SK-N-MC (cell line): ENCODE measurements around the gene CDK4.
"Not testable (repeated sequence)": the region's sequence is repeated elsewhere in the genome, so short reads cannot be mapped to it uniquely, and the experiment has no call there.

Experiments used
- DNase-seq: peaks from one replicate; pipeline ENCODE4 v3.0.0-alpha.2; 2011; ENCODE audit warnings: low read depth, low spot score
- H3K27ac ChIP-seq: fragments of 200-600 bp; sonication (generic); 2 replicates; pipeline ENCODE4 v1.5.1; 2016; ENCODE audit warnings: mixed run types
- H3K36me3 ChIP-seq: fragments of 200-600 bp; sonication (generic); 2 replicates; pipeline ENCODE4 v1.6.1; 2017; ENCODE audit warnings: antibody characterized with exemption, low read length, mixed read lengths; ENCODE audit not compliant: insufficient read depth
- H3K4me3 ChIP-seq: fragments of 200-600 bp; sonication (generic); 2 replicates; pipeline ENCODE4 v1.5.1; 2016
- H3K9ac ChIP-seq: fragments of 200-600 bp; sonication (generic); 2 replicates; pipeline ENCODE4 v1.8.0; 2017; ENCODE audit warnings: mixed run types, mixed read lengths; ENCODE audit not compliant: insufficient read length
- H3K9me3 ChIP-seq: fragments of 200-600 bp; sonication (generic); 2 replicates; pipeline ENCODE4 v1.6.1; 2017; ENCODE audit warnings: low read depth, mild to moderate bottlenecking, antibody characterized with exemption, low read length, moderate library complexity, mixed read lengths
- EZH2 ChIP-seq: fragments of 200-600 bp; sonication (generic); IDR thresholded peaks from one replicate; pipeline ENCODE4 v1.6.1; 2017; ENCODE audit warnings: antibody characterized with exemption
- FOXP2 ChIP-seq: optimal IDR thresholded peaks from 2 replicates; pipeline ENCODE3; 2011; ENCODE audit warnings: mild to moderate bottlenecking, moderate library complexity; ENCODE audit not compliant: insufficient read depth; ENCODE audit errors: extremely low read length, control extremely low read depth
- POLR2AphosphoS5 ChIP-seq: IDR thresholded peaks from 2 replicates; pipeline ENCODE4 v1.6.1; 2012; ENCODE audit warnings: mild to moderate bottlenecking, low read depth, low read length, borderline replicate concordance

Gene CDK4

DNA sequence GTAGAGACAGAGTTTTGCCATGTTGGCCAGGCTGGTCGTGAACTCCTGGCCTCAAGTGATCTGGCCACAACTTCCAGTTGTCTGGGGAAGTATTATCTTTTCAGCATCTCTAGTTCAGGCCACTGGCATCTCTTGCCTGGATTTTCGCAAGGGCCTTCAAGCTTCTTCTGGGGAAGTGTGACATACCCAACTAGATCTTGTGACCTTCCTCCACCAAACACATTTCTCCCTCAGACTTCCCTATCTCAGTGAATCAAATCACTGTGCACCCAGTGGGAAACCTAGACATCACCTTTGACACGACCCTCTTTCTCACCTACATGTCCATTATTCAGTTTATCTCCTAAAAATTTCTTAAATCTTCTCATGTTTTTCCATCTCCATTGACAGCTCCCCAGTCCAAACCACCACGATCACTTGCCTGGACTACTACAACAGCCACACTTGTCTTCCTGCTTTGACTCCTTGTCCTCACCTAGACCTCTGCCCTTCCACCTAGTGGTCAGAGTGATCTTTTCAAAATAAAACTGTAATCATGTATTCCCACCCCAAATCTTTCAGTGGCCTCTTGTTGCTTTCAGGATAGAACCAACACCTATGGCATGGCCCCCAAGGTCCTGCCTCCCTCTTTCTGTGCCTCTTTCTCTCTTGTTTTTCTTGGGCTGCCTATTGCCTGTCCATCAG is 23.6 kb upstream of the CDK4 start:
- no peak overlapping the region for H3K4me3 ChIP-seq
- no peak for DNase-seq
- peaks cover 3% of the 10 kb centered on the region for H3K36me3 ChIP-seq
- H3K9ac ChIP-seq = no peak overlapping the region
- H3K27ac ChIP-seq = no peak overlapping the region
- TF ChIP-seq EZH2 (no peak), FOXP2 (no peak), POLR2AphosphoS5 (no peak)
- no peaks in the 10 kb centered on the region for H3K9me3 ChIP-seq

DNA sequence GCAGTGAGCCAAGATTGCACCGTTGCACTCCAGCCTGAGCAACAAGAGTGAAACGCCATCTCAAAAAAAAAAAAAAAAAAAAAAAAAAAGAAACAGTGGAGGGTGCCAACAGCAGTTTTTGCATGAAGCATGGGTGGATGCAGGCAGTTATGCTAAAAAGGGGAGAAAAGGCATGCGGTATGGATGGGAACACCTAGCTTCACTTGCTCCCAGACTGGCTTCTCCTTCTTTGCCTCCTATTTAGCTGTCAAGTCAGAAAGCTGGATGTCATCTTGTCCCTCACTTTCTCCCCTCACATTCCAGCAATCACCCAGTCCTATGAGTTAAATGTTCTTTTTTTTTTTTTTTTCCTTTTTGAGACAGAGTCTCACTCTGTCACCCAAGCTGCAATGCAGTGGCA is 22.9 kb upstream of the CDK4 start:
- Histone ChIP-seq H3K9ac (no peak overlapping the region), H3K4me3 (no peak overlapping the region), H3K9me3 (no peaks in the 10 kb centered on the region), H3K36me3 (peaks cover 9% of the 10 kb centered on the region), H3K27ac (no peak overlapping the region)
- no peak for DNase-seq
- no peak for TF ChIP-seq FOXP2
- TF ChIP-seq EZH2 = no peak
- no peak for TF ChIP-seq POLR2AphosphoS5

DNA sequence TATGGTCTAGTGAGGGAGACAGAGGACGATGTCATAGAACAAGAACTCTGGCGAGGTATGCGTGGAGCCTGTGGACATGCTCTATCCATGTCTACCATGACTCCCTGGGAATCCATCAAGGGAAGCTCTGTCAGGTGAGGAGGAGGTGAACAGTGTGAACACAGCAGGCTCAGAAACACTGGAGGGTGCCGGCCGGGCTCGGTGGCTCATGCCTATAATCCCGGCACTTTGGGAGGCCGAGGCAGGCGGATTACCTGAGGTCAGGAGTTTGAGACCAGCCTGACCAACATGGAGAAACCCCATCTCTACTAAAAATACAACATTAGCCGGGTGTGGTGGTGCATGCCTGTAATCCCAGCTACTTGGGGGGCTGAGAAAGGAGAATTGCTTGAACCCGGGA is 22.5 kb upstream of the CDK4 start:
- not testable (repeated sequence) for H3K27ac ChIP-seq, DNase-seq, H3K9me3 ChIP-seq, H3K4me3 ChIP-seq, H3K9ac ChIP-seq
- H3K36me3 ChIP-seq = peaks cover 13% of the 10 kb centered on the region

DNA sequence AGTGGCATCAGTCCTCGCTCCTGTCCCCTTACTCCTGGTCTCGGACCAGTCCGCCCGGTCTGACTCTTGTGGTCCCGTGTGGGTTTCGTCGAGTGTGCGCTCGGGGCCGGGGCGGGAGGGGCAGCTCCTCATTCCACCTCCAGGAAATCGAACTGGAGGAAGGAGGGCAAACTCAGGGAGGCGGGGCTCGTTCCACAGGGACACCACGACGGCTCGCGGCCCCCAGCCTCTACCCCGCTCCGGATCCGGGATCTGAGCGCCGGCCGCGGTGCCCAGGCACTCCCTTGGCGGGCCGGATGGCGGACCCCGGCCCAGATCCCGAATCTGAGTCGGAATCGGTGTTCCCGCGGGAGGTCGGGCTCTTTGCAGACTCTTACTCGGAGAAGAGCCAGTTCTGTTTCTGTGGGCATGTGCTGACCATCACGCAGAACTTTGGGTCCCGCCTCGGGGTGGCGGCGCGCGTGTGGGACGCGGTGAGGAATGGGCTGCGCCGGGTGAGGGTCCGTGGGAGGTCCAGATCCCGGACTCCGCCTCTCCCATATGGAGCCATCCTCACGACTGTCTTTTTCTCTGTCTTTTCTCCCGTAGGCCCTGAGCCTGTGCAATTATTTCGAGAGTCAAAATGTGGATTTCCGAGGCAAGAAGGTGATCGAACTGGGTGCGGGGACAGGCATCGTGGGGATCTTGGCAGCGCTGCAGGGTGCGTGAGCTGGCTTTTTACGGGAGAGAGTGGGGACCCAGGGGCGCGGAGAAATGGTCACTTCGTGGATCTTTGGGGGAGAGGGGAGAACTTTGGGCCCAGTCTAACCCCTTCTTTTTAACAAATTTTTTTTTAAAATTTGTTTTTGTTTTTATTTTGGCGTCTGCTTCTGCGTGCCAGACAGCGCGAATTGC is 20.6 kb upstream of the CDK4 start, which contains the start of gene EEF1AKMT3:
Gene EEF1AKMT3, plus strand, starts transcription at position 186 of the 894 bp plus-strand sequence. Its CDS starts 111 bp downstream, at position 297.
- Histone ChIP-seq H3K9ac (peak within 1 kb of the TSS; percentile 98), H3K36me3 (peaks cover 24% of the 10 kb centered on the region), H3K27ac (peak within 1 kb of the TSS; percentile 96), H3K4me3 (peak within 1 kb of the TSS; percentile 98), H3K9me3 (no peaks in the 10 kb centered on the region)
- DNase-seq = no peak
- TF ChIP-seq FOXP2 (no peak), POLR2AphosphoS5 (no peak), EZH2 (no peak)

DNA sequence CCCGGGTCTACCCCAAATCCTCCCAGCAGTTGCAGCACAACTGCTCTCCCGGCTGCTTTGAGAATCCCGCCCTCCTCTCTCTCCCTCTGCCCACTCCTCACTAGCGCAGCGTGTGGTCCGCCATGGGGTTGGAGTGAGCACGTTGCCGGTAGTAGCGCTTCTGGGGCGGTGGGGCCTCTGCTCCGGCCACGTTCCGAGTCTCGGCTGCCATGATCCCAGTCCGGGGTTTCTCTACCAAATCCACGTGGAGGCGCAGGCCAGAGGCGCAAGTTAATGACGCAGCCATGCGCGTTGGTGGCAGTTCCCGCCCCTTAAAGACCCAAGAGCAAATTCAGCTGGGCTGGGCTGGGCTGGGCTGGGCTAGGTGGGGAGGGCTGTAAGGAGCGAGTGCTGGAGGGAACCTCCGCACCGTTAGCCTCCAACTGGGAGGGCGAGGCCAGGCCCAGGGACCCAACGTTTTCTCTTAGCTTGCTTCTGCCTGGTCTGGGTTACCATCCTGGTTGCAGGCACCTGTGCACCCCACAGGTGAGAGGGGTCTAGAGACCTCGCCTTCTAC is 19.8 kb upstream of the CDK4 start, which contains the start of gene METTL1:
Gene METTL1, minus strand, starts transcription at position 233 of the 556 bp plus-strand sequence. Its CDS starts 22 bp downstream, at position 211.
- peak; percentile 96 for DNase-seq
- peaks cover 24% of the 10 kb centered on the region for H3K36me3 ChIP-seq
- TF ChIP-seq FOXP2 (no peak), POLR2AphosphoS5 (peak; percentile 97), EZH2 (no peak)
- H3K27ac ChIP-seq = peak within 1 kb of the TSS; percentile 96
- peak within 1 kb of the TSS; percentile 98 for H3K4me3 ChIP-seq
- H3K9me3 ChIP-seq = no peaks in the 10 kb centered on the region
- peak within 1 kb of the TSS; percentile 98 for H3K9ac ChIP-seq

DNA sequence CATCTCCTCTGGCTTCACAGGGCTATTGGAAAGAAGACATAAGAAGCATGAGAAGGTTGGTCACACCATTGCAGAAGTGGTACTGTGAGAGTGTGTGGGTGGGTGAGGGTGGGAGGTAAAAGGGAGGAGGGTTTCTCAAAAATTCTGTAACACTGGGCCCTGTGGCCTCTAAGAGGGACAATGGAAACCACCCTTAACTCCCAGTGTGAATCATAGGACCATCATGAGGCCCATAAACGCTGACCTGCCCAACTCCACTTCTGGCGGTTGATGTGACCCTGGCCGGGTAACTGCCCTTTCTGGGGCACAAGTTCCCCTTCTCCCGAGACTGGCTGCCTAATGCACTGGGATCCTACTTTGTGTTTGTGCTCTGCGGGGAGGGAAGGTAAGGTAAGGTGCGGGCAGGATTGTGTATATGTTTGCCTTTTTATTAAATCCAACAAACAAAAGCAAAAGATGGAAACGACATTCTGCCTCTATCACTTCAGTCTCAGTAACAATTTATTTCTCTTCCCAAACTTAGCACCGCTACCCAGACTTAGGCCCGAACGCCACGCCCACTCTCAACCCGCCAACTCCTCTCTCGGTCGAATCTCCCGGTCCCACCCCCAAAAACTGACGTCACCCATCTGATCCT is 19.2 kb upstream of the CDK4 start:
- H3K36me3 ChIP-seq = peaks cover 24% of the 10 kb centered on the region
- peak overlapping the region; percentile 98 for H3K9ac ChIP-seq
- no peaks in the 10 kb centered on the region for H3K9me3 ChIP-seq
- TF ChIP-seq EZH2 (no peak), POLR2AphosphoS5 (no peak), FOXP2 (no peak)
- DNase-seq = peak; percentile 89
- peak overlapping the region; percentile 96 for H3K27ac ChIP-seq
- peak overlapping the region; percentile 98 for H3K4me3 ChIP-seq

DNA sequence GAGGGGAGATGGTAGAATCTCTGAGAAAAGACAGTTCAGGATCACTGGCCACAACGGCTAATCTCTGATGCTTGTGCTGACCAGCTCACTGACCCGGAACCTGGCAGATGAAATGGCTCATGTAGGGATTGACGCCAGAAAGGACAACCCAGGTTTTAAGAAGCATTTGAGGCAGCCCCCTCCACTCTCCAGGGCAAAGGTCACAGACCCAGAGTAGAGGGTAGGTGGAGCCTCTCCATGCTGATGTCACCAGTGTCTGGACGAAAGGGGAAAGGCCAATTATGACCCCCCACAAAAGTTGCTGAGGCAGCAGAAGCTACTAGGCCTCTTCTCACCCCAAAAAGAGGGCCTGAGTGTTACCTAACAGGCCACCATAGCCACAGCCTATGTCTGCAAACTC is 18.6 kb upstream of the CDK4 start:
- Histone ChIP-seq H3K4me3 (no peak overlapping the region; the same call in 1 of the 2 replicates), H3K9ac (peak overlapping the region; percentile 98), H3K36me3 (peaks cover 24% of the 10 kb centered on the region), H3K9me3 (no peaks in the 10 kb centered on the region), H3K27ac (no peak overlapping the region)
- TF ChIP-seq EZH2 = no peak
- TF ChIP-seq FOXP2 = no peak
- TF ChIP-seq POLR2AphosphoS5 = no peak
- no peak for DNase-seq

DNA sequence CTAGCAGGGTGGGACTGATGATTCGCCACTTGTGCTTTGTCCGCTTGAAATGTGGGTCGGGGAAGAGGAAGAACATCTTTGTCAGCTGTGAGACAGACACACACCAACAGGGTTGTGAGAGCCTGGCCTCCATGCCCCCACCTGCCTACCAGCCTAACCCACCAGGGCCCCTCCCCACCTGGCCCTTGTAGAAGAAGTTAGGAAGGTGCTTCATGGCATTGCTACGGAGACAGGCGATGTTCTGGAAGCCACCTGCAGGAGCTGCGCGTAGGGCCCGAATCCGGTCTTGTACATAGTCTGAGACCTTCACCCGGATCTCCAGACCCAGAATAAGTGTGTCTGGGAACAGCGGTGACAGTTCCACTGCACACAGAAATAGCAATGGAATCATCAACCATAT is 17.5 kb upstream of the CDK4 start:
- no peak overlapping the region for H3K9ac ChIP-seq
- H3K36me3 ChIP-seq = peaks cover 24% of the 10 kb centered on the region
- no peak for TF ChIP-seq FOXP2
- TF ChIP-seq POLR2AphosphoS5 = no peak
- no peak for TF ChIP-seq EZH2

More for the DNA sequence above, 17.5 kb upstream of the CDK4 start:
- Histone ChIP-seq H3K4me3 (no peak overlapping the region), H3K27ac (no peak overlapping the region), H3K9me3 (no peaks in the 10 kb centered on the region)
- no peak for DNase-seq
